GM19467 (cell line): ENCODE measurements around the gene ACSL4.

Experiments used
- ATAC-seq: cut with Tn5 transposase; IDR thresholded peaks from one replicate; pipeline ENCODE4 v1.9.1; 2021; ENCODE audit warnings: mild to moderate bottlenecking, moderate library complexity; ENCODE audit not compliant: unreplicated experiment

ACSL4 gene

DNA sequence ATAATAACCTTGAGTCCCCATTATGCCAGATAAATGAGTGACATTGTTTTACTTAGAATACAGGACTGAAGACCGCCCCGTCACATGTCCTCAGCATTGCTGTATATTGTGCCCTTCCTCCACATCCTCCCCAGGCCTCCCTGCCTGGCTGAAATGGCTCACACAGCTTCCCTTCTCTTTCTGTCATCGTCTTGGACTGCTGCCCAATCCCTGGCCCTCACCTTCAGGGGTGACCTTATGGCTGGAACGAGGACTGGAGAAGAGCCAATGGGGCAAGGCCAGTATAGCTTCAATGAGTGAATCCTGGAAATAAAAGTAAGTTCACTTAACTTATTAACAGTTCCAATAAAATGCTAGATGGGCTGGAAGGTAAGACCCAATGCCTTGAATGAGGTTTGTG is 110.8 kb downstream of the ACSL4 start:
- no peak for ATAC-seq

DNA sequence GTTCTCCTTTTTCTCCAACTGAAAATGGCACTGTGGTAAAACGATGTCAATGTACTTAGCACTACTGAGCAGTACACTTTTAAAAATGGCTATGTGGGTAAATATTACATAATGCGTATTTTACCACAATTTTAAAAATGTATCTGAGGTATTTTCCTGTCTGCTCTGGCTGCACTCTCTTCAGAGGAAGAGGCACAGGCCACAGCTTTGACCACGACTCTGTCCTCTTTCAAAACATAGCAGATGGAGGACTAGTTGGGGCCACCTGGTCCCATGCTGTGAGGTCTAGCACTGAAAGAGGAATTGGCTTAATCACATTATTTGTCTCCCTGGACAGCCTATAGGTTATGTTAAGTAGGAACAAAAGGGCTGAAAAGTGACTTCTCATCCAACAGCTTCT is 113.3 kb downstream of the ACSL4 start:
- ATAC-seq = no peak

DNA sequence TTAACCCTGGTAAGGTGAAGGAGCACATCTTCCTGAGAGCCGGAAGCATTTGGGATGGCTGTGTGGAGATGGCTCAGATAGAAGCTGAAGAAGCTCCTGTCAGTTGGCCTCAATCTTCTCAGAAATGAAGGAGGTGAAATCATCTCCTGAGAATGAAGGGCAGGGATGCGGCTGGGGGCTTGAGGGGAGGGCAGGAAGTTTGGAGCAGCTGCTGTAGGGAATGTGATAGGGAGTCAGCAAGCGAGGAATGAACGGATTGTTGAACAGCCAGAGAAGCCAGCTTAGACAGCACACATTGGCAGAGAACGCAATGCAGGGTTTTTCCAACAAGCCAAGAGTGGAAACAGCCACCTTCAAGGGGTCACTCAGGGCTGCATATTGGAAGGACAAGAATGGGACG is 118.1 kb downstream of the ACSL4 start:
- no peak for ATAC-seq

DNA sequence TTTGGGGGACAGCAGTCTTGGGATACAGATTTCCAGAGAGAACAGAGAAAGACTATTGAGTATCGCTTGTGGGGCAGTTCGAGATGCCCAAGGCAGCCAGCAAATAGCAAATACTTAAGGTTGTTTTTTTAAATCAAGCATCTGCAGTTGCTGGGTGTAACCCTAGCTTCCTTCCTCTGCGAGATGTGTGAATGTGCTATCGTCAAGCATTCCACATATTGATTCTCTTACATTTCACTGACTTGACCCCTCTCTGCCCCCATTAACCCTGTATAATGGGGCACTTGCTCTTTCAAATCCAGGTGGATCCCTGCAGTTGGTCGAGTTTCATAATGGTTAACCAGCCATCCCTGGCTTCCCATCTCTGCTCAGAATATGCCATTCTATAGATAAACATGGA is 131.6 kb downstream of the ACSL4 start:
- ATAC-seq = no peak

DNA sequence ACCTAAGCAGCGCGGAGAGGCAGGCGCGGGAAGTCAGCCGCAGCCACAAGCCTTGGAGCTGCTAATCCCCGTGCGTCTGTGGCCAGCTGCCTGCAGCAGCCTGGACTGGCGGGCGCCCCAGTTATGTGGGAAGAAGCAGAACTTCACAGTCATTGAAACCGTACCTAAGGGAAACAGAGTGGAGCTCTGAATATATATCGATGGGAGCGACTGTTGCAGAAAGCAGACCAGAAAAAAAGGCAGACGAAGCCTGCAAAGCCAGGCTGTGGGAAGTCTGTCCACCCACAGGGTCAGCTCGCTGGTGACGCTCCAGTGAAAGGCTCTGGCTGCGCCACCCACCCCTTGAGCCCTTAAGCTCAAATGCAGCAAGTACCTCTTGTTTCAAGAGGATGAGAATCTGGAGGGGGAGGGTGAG is 132.8 kb downstream of the ACSL4 start:
- ATAC-seq = no peak

DNA sequence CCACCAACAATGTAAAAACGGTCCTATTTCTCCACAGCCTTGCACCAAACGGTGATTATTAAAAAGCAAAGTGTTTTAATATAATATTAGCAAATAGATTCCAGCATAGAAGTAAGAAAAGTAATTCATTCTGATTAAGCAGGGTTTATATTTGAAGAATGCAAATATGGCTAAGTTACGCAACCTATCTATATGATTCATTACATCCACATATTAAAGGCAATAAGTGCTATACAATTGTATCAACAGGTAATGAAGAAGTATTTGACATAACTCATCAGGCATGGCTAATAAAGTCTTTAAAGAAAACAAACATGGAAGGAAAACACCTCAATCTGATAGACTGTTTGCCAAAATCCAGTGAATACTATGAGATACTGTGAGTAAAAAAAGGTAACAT is 137.0 kb downstream of the ACSL4 start:
- no peak for ATAC-seq
